ACC112 (cell line): Measurements from ENCODE around the gene AGPAT3.

ENCODE experiments used
- H2AFZ ChIP-seq: fragments of 200-600 bp; sonication (generic); one replicate; pipeline ENCODE4 v1.6.0; 2017; ENCODE audit warnings: antibody characterized with exemption, low read length; ENCODE audit not compliant: unreplicated experiment
- H3K27ac ChIP-seq: fragments of 200-600 bp; sonication (generic); 2 replicates; pipeline ENCODE4 v1.5.1; 2014; ENCODE audit warnings: low read depth, mild to moderate bottlenecking, antibody characterized with exemption, low read length, moderate library complexity
- H3K27me3 ChIP-seq: fragments of 200-600 bp; sonication (generic); 2 replicates; pipeline ENCODE4 v1.6.1; 2014; ENCODE audit warnings: mild to moderate bottlenecking, antibody characterized with exemption, low read length, moderate library complexity, mixed read lengths; ENCODE audit not compliant: insufficient read depth
- H3K36me3 ChIP-seq: fragments of 200-600 bp; sonication (generic); 2 replicates; pipeline ENCODE4 v1.6.1; 2016; ENCODE audit warnings: mild to moderate bottlenecking, antibody characterized with exemption, low read length, moderate library complexity, mixed read lengths; ENCODE audit not compliant: insufficient read depth
- H3K4me1 ChIP-seq: fragments of 200-600 bp; sonication (generic); one replicate; pipeline ENCODE4 v1.6.1; 2016; ENCODE audit warnings: low read length, mixed read lengths; ENCODE audit not compliant: insufficient read depth, unreplicated experiment, control insufficient read depth
- H3K4me3 ChIP-seq: fragments of 200-600 bp; sonication (generic); 2 replicates; pipeline ENCODE4 v1.5.1; 2014; ENCODE audit warnings: mild to moderate bottlenecking, low read depth, low read length
- H3K79me2 ChIP-seq: fragments of 200-600 bp; sonication (generic); one replicate; pipeline ENCODE4 v1.6.0; 2016; ENCODE audit warnings: low read length; ENCODE audit not compliant: control insufficient read depth, unreplicated experiment, insufficient read depth

AGPAT3 gene

DNA sequence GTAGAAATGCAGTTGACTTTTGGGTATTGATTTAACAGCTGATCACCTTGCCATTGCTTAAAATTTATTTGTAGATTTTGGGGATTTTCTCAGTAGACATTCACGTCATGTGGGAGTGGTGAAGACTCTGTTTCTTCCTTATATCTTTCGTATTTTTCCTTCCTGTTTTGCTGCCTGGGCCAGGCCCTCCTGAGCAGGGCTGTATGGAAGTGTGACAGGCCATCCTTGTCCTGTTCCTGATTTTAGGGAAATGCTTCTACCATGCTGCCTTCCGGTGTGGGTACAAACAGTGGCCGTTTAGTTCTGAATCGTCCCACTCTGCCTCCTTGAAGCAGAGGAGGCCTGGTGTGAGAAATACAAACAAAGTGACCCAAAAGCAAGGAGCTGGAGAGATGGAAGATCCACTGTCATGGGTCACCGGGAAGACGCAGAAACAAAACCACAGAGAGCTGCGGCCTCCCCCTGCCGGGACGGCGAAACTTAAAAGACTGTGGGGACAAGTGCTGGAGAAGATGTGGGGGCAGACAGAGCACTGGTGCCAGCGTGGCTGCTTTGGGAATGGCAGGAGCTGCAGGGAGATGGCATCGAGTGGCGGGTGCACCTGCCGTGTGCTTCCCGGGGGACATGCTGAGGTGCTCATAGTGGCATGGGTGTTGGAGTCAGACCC, 7.6 kb downstream of the AGPAT3 start:
- no peak overlapping the region for H3K4me3 ChIP-seq
- peaks cover 17% of the 10 kb centered on the region; the same call in 1 of the 2 replicates for H3K36me3 ChIP-seq
- no peak overlapping the region for H2AFZ ChIP-seq
- H3K27me3 ChIP-seq, result no peaks in the 10 kb centered on the region
- H3K4me1 ChIP-seq, result no peaks in the 10 kb centered on the region
- H3K27ac ChIP-seq, result no peak overlapping the region
- H3K79me2 ChIP-seq, result peaks cover 41% of the 10 kb centered on the region

DNA sequence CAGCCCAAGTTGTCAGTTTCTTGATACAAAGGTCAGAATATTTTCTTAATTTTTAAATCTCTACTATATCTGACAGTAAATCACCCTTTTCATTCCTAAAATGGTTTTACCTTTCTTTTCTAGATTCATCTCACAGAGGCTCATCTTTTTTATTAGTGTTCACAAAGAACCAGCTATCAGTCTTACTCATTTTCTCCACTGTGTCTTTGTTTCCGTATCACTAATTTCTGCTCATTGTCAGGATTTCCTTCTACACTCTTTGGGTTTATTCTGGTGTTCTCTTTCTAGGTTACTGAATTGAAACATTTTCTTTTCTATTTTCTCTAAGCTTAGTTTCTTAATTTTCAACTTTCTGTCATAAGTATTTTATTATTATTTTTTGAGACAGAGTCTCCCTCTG, 8.7 kb downstream of the AGPAT3 start:
- Histone ChIP-seq H3K4me1 (no peaks in the 10 kb centered on the region), H3K27me3 (no peaks in the 10 kb centered on the region), H3K79me2 (peaks cover 31% of the 10 kb centered on the region), H3K4me3 (no peak overlapping the region), H3K27ac (no peak overlapping the region), H3K36me3 (peaks cover 17% of the 10 kb centered on the region; the same call in 1 of the 2 replicates), H2AFZ (no peak overlapping the region)

DNA sequence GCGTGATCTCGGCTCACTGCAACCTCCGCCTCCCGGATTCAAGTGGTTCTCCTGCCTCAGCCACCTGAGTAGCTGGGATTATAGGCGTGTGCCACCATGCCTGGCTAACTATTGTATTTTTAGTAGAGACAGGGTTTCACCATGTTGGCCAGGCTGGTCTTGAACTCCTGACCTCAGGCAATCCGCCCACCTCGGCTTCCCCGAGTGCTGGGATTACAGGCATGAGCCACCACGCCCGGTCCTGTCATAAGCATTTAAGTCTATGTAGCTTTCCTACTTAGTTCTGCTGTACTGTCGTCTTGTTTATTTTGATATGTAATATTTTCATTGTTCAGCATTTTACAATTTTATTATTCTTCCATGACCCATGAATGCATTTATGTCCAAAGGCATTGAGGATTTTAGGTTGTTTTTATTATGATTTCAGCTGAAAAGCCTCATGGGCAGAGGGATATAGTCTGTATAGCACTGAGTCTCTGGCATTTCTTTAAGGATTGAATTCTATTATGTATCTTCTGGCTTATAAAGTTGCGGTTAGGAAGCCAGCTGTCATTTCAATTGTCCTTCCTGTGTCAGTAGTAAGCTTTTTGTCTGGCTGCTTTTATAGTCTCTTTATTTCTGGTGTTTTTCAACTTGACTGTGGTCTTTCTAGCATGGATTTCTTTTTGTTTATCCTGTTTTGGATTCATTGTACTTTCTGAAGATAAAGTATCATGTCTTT, 9.2 kb downstream of the AGPAT3 start:
- Histone ChIP-seq H3K4me3 (no peak overlapping the region), H2AFZ (no peak overlapping the region), H3K36me3 (peaks cover 17% of the 10 kb centered on the region; the same call in 1 of the 2 replicates), H3K27ac (no peak overlapping the region), H3K4me1 (no peaks in the 10 kb centered on the region), H3K27me3 (no peaks in the 10 kb centered on the region), H3K79me2 (peaks cover 25% of the 10 kb centered on the region)

DNA sequence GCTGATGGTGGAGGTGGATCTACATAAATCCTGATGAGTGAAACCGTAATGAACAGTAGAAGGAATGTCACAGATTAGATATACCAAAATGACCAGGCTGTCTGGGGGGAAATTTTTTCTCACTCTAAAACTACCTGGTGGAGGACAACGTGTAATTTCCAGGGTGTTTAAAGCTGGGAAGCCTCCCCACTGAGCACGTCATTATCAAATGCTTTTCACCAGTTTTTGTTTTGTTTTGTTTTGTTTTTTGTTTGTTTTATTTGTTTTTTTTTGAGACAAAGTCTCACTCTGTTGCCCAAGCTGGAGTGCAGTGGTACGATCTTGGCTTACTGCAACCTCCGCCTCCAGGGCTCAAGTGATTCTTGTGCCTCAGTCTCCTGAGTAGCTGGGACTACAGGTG, 11.6 kb downstream of the AGPAT3 start:
- H3K36me3 ChIP-seq, result peaks cover 14% of the 10 kb centered on the region; the same call in 1 of the 2 replicates
- H2AFZ ChIP-seq, result no peak overlapping the region
- H3K27me3 ChIP-seq, result no peaks in the 10 kb centered on the region
- H3K79me2 ChIP-seq, result peaks cover 14% of the 10 kb centered on the region
- peaks cover 11% of the 10 kb centered on the region for H3K4me1 ChIP-seq
- H3K27ac ChIP-seq, result no peak overlapping the region
- no peak overlapping the region for H3K4me3 ChIP-seq

DNA sequence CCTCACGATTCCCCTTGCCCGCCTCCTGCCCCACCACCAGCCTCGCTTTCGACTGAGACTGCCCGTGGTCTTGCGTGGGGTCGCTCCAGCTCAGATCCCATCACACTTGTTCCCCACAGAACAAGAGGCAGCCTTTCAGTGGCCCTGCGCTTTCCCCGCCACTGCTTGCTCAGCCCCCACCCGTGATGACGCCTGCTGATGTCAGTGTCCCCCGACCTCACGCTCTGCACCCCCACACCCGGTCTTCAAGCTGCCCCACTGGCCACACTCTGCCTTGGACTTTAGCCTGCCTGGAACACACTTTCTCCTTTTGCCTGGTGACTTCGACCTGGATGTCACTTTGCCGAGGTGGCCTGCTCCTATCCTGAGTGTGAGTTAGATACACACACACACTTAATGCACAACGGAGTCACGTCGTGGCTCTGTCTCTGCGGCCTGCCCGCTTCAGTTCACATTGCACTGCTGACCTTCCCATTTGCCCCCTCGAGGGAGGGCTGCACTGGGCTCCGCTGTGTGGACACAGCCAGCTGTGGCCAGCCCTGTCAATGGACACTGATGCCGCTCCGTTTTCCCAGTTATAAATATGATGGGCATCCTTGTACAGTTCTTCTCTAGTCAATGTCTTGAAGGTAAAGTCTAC, 13.0 kb downstream of the AGPAT3 start:
- Histone ChIP-seq H2AFZ (no peak overlapping the region), H3K27ac (no peak overlapping the region), H3K4me3 (no peak overlapping the region), H3K4me1 (peaks cover 11% of the 10 kb centered on the region), H3K27me3 (no peaks in the 10 kb centered on the region), H3K36me3 (peaks cover 10% of the 10 kb centered on the region; the same call in 1 of the 2 replicates), H3K79me2 (peaks cover 21% of the 10 kb centered on the region)

DNA sequence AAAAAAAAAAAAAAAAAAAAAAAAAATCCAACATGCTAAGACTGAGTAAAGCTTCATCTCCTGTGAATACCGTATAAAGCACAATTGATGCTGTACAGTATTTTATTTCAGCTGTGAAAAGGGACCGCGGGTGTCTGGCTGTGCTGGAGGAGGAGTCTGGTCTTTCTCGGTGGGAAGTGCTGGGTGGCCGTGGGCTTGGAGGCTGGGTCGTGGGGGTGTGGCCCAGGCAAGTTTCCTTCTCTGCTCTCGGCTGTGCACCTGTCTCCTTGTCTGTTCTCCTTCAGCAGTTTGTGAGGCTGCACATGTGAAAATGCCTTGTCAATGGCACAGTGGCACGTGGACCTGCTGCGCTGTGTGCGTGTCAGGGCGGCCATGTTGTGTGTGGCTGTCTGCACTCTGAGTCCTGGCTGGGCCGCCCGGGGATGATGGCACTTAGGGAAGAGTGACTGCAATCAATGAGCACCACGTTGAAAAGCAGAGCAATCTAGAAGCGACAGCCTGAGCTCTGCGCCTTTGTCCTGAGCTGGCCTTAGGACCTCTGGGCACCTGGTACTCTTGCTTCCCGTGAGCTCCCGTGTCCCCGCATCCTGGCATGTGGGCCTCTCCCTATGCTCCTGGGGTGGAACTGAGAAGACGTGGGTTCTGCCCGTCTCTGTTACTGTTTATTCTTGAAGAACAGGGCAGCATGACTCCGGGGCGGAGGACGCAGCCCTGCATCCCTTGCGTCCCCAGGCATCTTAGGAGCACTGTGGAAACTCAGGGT, 14.5 kb downstream of the AGPAT3 start:
- H3K79me2 ChIP-seq, result peaks cover 24% of the 10 kb centered on the region
- H3K27ac ChIP-seq, result no peak overlapping the region
- no peaks in the 10 kb centered on the region for H3K27me3 ChIP-seq

DNA sequence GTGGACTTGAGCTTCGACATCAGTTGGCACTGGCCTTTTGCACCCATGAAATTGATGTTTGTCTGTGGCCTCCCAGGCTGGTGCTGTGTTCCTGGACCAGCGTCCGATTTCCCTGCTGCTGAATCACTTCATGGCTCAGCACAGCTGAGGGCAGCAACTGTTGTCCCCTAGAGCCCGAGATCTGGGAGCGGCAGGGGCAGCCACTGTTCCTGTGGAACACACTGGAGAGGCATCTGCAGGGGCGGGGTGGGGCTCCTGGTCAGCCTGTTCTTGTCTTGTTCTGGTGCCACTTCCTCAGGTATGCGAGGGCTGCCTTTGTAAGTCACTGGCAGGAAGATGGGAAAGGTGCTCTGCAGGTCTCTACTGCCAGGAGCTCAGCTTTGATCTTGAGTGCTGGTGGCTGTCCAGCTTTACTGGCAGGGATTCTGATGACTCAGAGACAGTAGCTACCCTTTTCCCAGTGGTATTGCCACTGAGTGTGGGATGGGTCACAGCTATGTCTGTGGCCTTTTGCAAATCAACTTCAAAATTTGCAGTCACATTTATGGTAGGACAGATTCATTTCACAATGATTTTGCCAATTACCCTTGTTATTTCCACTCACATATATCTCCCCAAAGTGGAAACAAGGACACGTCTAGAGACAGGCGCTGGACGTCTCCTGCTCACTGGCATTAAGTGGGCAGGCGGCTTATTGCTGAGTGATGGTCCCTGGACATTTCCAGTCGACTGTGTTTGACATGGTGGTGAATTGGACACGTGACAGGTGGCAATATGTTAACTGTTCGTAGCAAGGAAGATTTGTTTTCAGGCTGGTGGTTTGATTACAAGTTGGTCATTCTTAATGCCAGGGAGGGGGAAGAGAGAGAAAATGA, 15.3 kb downstream of the AGPAT3 start:
- H3K27ac ChIP-seq, result no peak overlapping the region
- peaks cover 30% of the 10 kb centered on the region for H3K79me2 ChIP-seq
- peaks cover 2% of the 10 kb centered on the region; the same call in 1 of the 2 replicates for H3K36me3 ChIP-seq
- H3K27me3 ChIP-seq, result no peaks in the 10 kb centered on the region
- H3K4me3 ChIP-seq, result no peak overlapping the region
- no peak overlapping the region for H2AFZ ChIP-seq
- peaks cover 11% of the 10 kb centered on the region for H3K4me1 ChIP-seq

More for the DNA sequence above, 14.5 kb downstream of the AGPAT3 start:
- H3K36me3 ChIP-seq, result peaks cover 9% of the 10 kb centered on the region; the same call in 1 of the 2 replicates
- no peak overlapping the region for H2AFZ ChIP-seq
- H3K4me1 ChIP-seq, result peaks cover 11% of the 10 kb centered on the region
- no peak overlapping the region for H3K4me3 ChIP-seq

DNA sequence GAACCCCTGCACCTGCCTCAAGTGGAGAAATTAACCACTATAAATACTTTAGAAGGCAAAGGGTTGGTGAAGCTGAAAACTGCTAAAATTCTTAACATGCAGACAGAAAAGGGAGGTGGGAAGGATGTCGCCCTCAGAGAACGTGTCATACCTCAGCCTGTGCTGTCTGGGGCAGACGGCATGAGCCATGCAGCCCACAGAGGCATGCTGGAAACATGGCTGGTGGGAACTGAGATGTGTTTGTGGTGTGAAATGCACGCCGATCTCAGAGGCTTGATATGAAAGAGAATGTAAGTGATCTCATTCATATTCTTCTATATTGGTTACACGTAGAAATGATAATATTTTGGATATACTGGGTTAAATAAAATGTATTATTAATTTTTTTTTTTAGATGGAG, 16.3 kb downstream of the AGPAT3 start:
- Histone ChIP-seq H3K79me2 (peaks cover 30% of the 10 kb centered on the region), H3K36me3 (no peaks in the 10 kb centered on the region), H2AFZ (no peak overlapping the region), H3K27me3 (no peaks in the 10 kb centered on the region), H3K4me3 (no peak overlapping the region), H3K27ac (no peak overlapping the region), H3K4me1 (peaks cover 11% of the 10 kb centered on the region)

DNA sequence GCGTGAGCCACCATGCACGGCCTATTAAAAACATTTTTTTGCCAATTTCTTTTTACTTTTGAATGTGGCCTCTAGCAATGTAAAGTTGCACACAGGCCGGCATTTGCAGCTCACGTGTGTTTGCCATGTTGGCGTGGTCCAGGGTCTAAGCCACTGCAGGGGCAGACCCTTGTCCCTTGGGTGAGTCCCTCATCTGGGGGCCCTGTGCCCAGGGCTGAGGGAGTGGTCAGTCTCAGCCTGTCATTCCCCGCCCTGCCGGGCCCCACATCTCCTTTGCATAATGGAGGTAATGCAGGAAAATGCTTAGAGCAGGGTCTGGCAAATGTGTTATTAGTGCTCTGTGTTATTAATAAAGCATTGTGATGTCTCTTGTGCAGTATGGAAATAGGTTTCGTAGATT, 16.9 kb downstream of the AGPAT3 start:
- no peaks in the 10 kb centered on the region for H3K27me3 ChIP-seq
- peaks cover 33% of the 10 kb centered on the region for H3K79me2 ChIP-seq
- no peak overlapping the region for H2AFZ ChIP-seq
- no peaks in the 10 kb centered on the region for H3K36me3 ChIP-seq
- peaks cover 11% of the 10 kb centered on the region for H3K4me1 ChIP-seq
- no peak overlapping the region for H3K27ac ChIP-seq
- H3K4me3 ChIP-seq, result no peak overlapping the region
